Spleen (tissue), 11 donors: ENCODE measurements around the gene HOXB5. TPM values are rescaled to one million over a fixed set of nuclear protein-coding genes. Genes with fewer than 3 reads are reported as not detected.

Experiments used
- DNase-seq: peaks from one replicate; pipeline ENCODE4 v3.0.0-alpha.2; 2020
- H3K27ac ChIP-seq, 8 donors: fragments of 200-600 bp; sonication (generic) in 7 of 8; 1 replicate in 4 of 8; 2 replicates in 4 of 8; pipeline versions ENCODE4 v1.5.0 to v1.8.0; 2016 to 2021; ENCODE audit warnings: inconsistent platforms in 4 of 8, mild to moderate bottlenecking in 4 of 8, moderate library complexity in 1 of 8
- H3K27me3 ChIP-seq, 7 donors: fragments of 200-600 bp; sonication (generic) in 6 of 7; replicated peaks in 1 of 7; 1 replicate in 4 of 7; 2 replicates in 3 of 7; pipeline versions ENCODE4 v1.5.0 to v1.8.0; 2016 to 2021; ENCODE audit warnings: inconsistent platforms in 3 of 7, mild to moderate bottlenecking in 1 of 7
- H3K36me3 ChIP-seq, 6 donors: fragments of 200-600 bp; sonication (generic) in 5 of 6; 1 replicate in 4 of 6; 2 replicates in 2 of 6; pipeline versions ENCODE4 v1.5.0 to v1.8.0; 2016 to 2021; ENCODE audit warnings: inconsistent platforms in 2 of 6
- H3K4me1 ChIP-seq, 6 donors: fragments of 200-600 bp; sonication (generic) in 5 of 6; 1 replicate in 3 of 6; 2 replicates in 3 of 6; pipeline versions ENCODE4 v1.5.0 to v1.8.0; 2016 to 2021; ENCODE audit warnings: inconsistent platforms in 3 of 6
- H3K4me3 ChIP-seq, 8 donors: fragments of 200-600 bp; sonication (generic) in 7 of 8; 1 replicate in 4 of 8; 2 replicates in 4 of 8; pipeline versions ENCODE4 v1.5.0 to v1.8.0; 2016 to 2021; ENCODE audit warnings: inconsistent platforms in 4 of 8, mild to moderate bottlenecking in 4 of 8, moderate library complexity in 2 of 8
- H3K9me3 ChIP-seq, 8 donors: fragments of 200-600 bp; sonication (generic) in 7 of 8; 1 replicate in 4 of 8; 2 replicates in 4 of 8; pipeline versions ENCODE4 v1.5.0 to v1.8.0; 2016 to 2021; ENCODE audit warnings: inconsistent platforms in 4 of 8
- POLR2A ChIP-seq, 3 donors: fragments of 450-650 bp; IDR thresholded peaks; one replicate each; pipeline ENCODE4 v1.5.1; 2017; ENCODE audit warnings: antibody characterized with exemption in 3 of 3, mild to moderate bottlenecking in 1 of 3
- POLR2AphosphoS5 ChIP-seq, 3 donors: sonication (generic); formaldehyde crosslinking; IDR thresholded peaks; one replicate each; pipeline ENCODE4 v1.5.1; 2017; ENCODE audit warnings: antibody characterized with exemption in 3 of 3
- WGBS, 5 donors: extraction: QIAGEN DNeasy Blood & Tissue Kit in 3 of 5; methylation state at CpG; one replicate each; pipeline versions ENCODE4 v1.1.5 to v1.1.7; 2013 to 2018; 5-methylcytosine and 5-hydroxymethylcytosine counted together
- intact Hi-C: fragments of 100-400 bp; cut with DNase I; formaldehyde crosslinking; loops from one replicate; pipeline ENCODE4 v1.15.0; 2023; ENCODE audit warnings: low total_unique reads
- polyA plus RNA-seq, 3 donors: library from polyadenylated mRNA; stranded (reverse); fragments of 200-250 nt; gene quantifications; one replicate each; pipeline ENCODE4 v1.2.1, GENCODE V29; 2013
- total RNA-seq, 7 donors: library from RNA; depleted of rRNA in 3 of 7; stranded (reverse); fragments of >200 nt in 3 of 7; fragmentation: NEBNext Ultra II Directional in 4 of 7; extraction: Animal tissue kit (Norgen Biotek cat#: 25700) in 4 of 7; gene quantifications; one replicate each; pipeline versions ENCODE4 v1.1.0 to v1.2.1, GENCODE V29; 2016 to 2021
- TF ChIP-seq, protein P1 (sequence below), 11 experiments: fragments of 200-600 bp in 7 of 11; fragments of 450-650 bp in 4 of 11; sonication (generic) in 4 of 11; IDR thresholded peaks in 8 of 11; conservative IDR thresholded peaks in 3 of 11; 1 replicate in 7 of 11; 2 replicates in 4 of 11; pipeline versions ENCODE4 v1.4.0 to v1.8.0; 2016 to 2021; ENCODE audit warnings: antibody characterized with exemption in 11 of 11, inconsistent platforms in 4 of 11, mild to moderate bottlenecking in 1 of 11
- donor health status: healthy with polysubstance abuse.
- donor health status: DM: no; HTN: no; CAD: no; lungs with moderate emphysema.
- donor health status: DM: no; HTN: no; CAD: no.
- donor health status: Bipolar disorder and iron deficiency.
- donor health status: healthy.
- donor health status: DM: no; HTN: no; CAD: no.
- donor health status: DM: yes; HTN: yes; CAD: no.

The HOXB5 gene
- total and polyA plus RNA-seq, 10 donors = 0.43 to 2.6 (median 1.1) TPM

DNA sequence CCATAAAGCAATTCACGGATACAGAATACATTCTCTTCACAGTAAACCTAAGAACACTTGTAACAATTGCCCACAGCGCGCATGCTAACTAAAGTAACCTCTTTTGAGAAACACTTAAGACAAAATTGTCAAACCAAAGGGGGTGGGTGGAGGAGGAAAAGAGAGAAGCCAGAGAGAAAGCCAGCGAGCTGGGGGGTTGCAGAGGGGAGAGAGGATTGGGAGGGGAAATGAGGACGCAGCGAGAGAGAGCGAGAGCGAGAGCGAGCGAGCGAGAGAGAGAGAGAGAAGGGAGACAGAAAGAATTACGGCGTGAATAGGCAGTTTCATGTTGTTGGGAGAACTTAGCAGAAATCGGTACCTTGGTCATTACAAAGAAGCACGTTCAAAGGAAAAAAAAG is 18.9 kb upstream of the HOXB5 start:
- no peaks in the 10 kb centered on the region for H3K9me3 ChIP-seq
- DNase-seq = no peak
- TF ChIP-seq POLR2A (IDR thresholded peaks at IDR 0.05) (no peak), POLR2AphosphoS5 (IDR thresholded peaks at IDR 0.05) (no peak)
- TF ChIP-seq, protein P1, sequence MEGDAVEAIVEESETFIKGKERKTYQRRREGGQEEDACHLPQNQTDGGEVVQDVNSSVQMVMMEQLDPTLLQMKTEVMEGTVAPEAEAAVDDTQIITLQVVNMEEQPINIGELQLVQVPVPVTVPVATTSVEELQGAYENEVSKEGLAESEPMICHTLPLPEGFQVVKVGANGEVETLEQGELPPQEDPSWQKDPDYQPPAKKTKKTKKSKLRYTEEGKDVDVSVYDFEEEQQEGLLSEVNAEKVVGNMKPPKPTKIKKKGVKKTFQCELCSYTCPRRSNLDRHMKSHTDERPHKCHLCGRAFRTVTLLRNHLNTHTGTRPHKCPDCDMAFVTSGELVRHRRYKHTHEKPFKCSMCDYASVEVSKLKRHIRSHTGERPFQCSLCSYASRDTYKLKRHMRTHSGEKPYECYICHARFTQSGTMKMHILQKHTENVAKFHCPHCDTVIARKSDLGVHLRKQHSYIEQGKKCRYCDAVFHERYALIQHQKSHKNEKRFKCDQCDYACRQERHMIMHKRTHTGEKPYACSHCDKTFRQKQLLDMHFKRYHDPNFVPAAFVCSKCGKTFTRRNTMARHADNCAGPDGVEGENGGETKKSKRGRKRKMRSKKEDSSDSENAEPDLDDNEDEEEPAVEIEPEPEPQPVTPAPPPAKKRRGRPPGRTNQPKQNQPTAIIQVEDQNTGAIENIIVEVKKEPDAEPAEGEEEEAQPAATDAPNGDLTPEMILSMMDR (IDR thresholded peaks at IDR 0.05 in 8 of 11, conservative IDR thresholded peaks at IDR 0.05 in 3 of 11) = no peak
- H3K27me3 ChIP-seq = peaks cover 13 to 100% (median 86%) of the 10 kb centered on the region in 7 donors
- H3K4me1 ChIP-seq = peaks cover 14 to 60% (median 50%) of the 10 kb centered on the region in 6 donors
- WGBS, 5 donors = 1 to 4% (median 2%) methylated on average over 15 of the region's 15 CpGs
- intact Hi-C loops = loop anchor here (10.0 kb wide), 1 partner anchor 458 kb away; no protein-coding TSS in a partner anchor
- peak overlapping the region in 6 of 8 donors; percentile 17 to 85 (median 63) for H3K4me3 ChIP-seq
- H3K36me3 ChIP-seq = no peaks in the 10 kb centered on the region
- no peak overlapping the region for H3K27ac ChIP-seq

DNA sequence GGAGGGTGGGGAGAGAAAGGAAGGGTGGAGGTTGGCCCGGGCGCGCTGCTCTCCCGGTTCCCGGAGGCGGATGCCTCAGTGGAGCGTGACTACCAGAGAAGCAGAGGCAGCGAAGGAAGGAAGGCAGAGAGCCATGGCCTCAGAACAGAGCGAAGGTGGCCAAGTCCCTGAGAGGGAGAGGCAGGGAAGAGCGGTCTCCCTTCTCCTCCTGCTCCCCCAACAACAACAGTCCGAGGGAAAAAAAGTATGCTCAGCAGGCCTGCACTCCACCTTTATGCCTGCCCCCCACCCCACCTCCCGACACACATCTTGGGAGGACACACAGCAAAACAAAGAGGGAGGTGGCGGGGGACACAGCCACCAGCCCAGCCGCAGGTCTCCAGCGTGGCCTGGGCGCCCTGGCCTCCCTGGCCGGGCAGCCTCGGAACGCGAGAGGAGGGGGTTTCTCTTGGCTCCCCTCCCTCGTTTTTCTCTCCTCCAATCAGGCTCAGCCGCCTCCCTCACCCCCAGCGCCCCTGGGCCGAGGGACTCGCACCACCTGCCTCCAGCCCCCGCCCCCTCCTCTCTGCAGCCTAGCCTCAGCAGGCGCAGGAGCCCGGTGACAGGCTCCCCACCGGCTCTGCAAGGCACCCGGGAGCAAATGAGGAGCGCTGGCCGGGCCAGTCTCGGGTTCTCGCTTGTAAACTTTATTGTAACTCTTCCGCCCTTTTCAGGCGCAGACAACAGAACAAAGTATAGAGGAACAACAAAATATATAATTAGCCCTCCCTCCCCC is 18.3 kb upstream of the HOXB5 start:
- H3K4me3 ChIP-seq = peak overlapping the region; percentile 45 to 85 (median 66)
- intact Hi-C loops = loop anchor here (10.0 kb wide), 1 partner anchor 457 kb away; no protein-coding TSS in a partner anchor
- peaks cover 13 to 100% (median 85%) of the 10 kb centered on the region in 7 donors for H3K27me3 ChIP-seq
- peak overlapping the region in 2 of 8 donors; percentile 24 to 80 for H3K27ac ChIP-seq
- WGBS, 5 donors = 3 to 11% (median 8%) methylated on average over 33 to 36 of the region's 36 CpGs
- peaks cover 14 to 59% (median 49%) of the 10 kb centered on the region in 6 donors for H3K4me1 ChIP-seq
- no peak for DNase-seq
- H3K9me3 ChIP-seq = no peaks in the 10 kb centered on the region
- no peaks in the 10 kb centered on the region for H3K36me3 ChIP-seq
- TF ChIP-seq, protein P1 (IDR thresholded peaks at IDR 0.05 in 8 of 11, conservative IDR thresholded peaks at IDR 0.05 in 3 of 11) = no peak
- no peak for TF ChIP-seq POLR2A (IDR thresholded peaks at IDR 0.05)
- no peak for TF ChIP-seq POLR2AphosphoS5 (IDR thresholded peaks at IDR 0.05)

- Histone ChIP-seq H3K4me1 (peaks cover 14 to 59% (median 49%) of the 10 kb centered on the region in 6 donors), H3K27me3 (peaks cover 8 to 100% (median 82%) of the 10 kb centered on the region in 7 donors), H3K36me3 (no peaks in the 10 kb centered on the region), H3K9me3 (no peaks in the 10 kb centered on the region), H3K4me3 (peak overlapping the region; percentile 45 to 85 (median 66)), H3K27ac (peak overlapping the region in 5 of 8 donors; percentile 63 to 80 (median 67))
- no peak for DNase-seq
- TF ChIP-seq, protein P1 (IDR thresholded peaks at IDR 0.05 in 8 of 11, conservative IDR thresholded peaks at IDR 0.05 in 3 of 11) = no peak
- TF ChIP-seq POLR2A (IDR thresholded peaks at IDR 0.05) (no peak), POLR2AphosphoS5 (IDR thresholded peaks at IDR 0.05) (no peak)
- 1 to 3% (median 1%) methylated on average over 22 of the region's 22 CpGs for WGBS, 5 donors
- intact Hi-C loops = loop anchor here (10.0 kb wide), 1 partner anchor 456 kb away; no protein-coding TSS in a partner anchor
Measured at GRCh38 chr17:48611213-48611612, 17.6 kb upstream of the HOXB5 start.
